ENCODE measurements around the gene RNF34.

GRCh38 chr12:121432740-121433480 lies 33.0 kb downstream of the RNF34 start:
- TF ChIP-seq CTCF (IDR thresholded peaks at IDR 0.05; ENCODE audit: insufficient read depth, low read length, poor library complexity, severe bottlenecking) (no peak), EZH2phosphoT487 (conservative IDR thresholded peaks at IDR 0.05; ENCODE audit: low read length) (no peak)

All from SU-DHL-6 (cell line).